HG03095 (cell line): Measurements from ENCODE around the gene ARTN.

Experiments
- ATAC-seq: cut with Tn5 transposase; IDR thresholded peaks from one replicate; pipeline ENCODE4 v1.9.1; 2021; ENCODE audit warnings: moderate library complexity; ENCODE audit not compliant: unreplicated experiment

ARTN gene

GRCh38 chr1:43921022-43921421 lies 12.6 kb upstream of the ARTN start:
- no peak for ATAC-seq

GRCh38 chr1:43924516-43924915 lies 9.1 kb upstream of the ARTN start:
- no peak for ATAC-seq

GRCh38 chr1:43925846-43926245 lies 7.8 kb upstream of the ARTN start:
- no peak for ATAC-seq

GRCh38 chr1:43930168-43930948 lies 3.2 kb upstream of the ARTN start:
- no peak for ATAC-seq

GRCh38 chr1:43930949-43931275 lies 2.7 kb upstream of the ARTN start:
- ATAC-seq = no peak

- ATAC-seq = no peak
Observed at GRCh38 chr1:43931711-43932660, 1.6 kb upstream of the ARTN start.

- ATAC-seq = no peak
Observed at GRCh38 chr1:43932786-43933385, 715 bp upstream of the ARTN start.

- no peak for ATAC-seq
Observed at GRCh38 chr1:43934101-43934985, 742 bp downstream of the ARTN start.

GRCh38 chr1:43934986-43935324 lies 1.4 kb downstream of the ARTN start:
- ATAC-seq = no peak

GRCh38 chr1:43935711-43936427 lies 2.3 kb downstream of the ARTN start:
- ATAC-seq = no peak

GRCh38 chr1:43936431-43937151 lies 3.0 kb downstream of the ARTN start:
- no peak for ATAC-seq

- ATAC-seq = no peak
Observed at GRCh38 chr1:43937179-43937865, 3.7 kb downstream of the ARTN start.

GRCh38 chr1:43938383-43938782 lies 4.8 kb downstream of the ARTN start:
- ATAC-seq = no peak

- ATAC-seq = no peak
Observed at GRCh38 chr1:43938892-43939587, 5.4 kb downstream of the ARTN start.

- ATAC-seq = no peak
Observed at GRCh38 chr1:43942411-43942810, 8.8 kb downstream of the ARTN start.

GRCh38 chr1:43944860-43945259 lies 11.3 kb downstream of the ARTN start:
- no peak for ATAC-seq

- no peak for ATAC-seq
Observed at GRCh38 chr1:43945674-43946235, 12.2 kb downstream of the ARTN start.
